Inflammatory macrophage (primary cell): ENCODE results near the gene UBE2F.
"Not testable (repeated sequence)": the region's sequence is repeated elsewhere in the genome, so short reads cannot be mapped to it uniquely, and the experiment has no call there.

Experiments
- DNase-seq, 2 donors: peaks; one replicate each; pipeline ENCODE4 v3.0.0-alpha.2; 2020 to 2022

The UBE2F gene

GRCh38 chr2:237946423-237946822 is 20.4 kb upstream of the UBE2F start:
- no peak for DNase-seq

- not testable (repeated sequence) for DNase-seq
Measured at GRCh38 chr2:237951354-237951753, 15.5 kb upstream of the UBE2F start.

DNA sequence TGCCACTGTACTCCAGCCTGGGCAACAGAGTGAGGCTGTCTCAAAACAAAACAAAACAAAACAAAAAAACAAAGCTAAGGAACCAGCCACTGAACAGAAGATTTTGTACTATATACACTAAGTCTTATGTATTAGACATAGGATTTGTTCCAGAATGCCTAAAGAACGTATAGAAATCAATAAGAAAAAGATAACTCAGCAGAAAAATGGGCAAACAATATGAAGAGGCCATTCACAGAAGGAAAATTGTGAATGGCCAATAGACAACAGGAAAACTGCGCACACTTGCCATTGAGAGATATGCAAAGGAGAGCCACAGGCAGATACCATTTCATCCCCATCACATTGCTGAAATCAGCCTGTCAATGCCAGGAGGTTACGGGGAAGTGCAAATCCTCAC is 14.9 kb upstream of the UBE2F start:
- DNase-seq = no peak

DNA sequence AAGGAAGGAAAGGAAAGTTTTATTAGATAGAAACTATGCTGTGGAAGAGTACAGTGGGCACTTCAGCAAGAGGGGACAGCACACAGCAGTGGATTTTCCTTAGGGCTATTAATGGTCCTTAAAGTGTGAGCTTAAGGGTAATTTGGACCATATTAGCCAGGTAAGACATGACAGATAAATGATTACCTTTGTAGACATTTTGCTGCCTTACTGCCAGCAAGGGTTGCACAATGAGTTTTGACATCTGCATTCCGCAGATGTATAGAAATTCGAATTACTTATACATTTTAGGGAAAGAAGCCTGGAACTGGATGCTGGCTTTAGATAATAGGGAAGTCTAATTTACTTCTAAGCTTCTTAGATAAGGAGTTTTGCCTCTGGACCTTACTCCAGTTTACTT is 14.0 kb upstream of the UBE2F start:
- DNase-seq = no peak

DNA sequence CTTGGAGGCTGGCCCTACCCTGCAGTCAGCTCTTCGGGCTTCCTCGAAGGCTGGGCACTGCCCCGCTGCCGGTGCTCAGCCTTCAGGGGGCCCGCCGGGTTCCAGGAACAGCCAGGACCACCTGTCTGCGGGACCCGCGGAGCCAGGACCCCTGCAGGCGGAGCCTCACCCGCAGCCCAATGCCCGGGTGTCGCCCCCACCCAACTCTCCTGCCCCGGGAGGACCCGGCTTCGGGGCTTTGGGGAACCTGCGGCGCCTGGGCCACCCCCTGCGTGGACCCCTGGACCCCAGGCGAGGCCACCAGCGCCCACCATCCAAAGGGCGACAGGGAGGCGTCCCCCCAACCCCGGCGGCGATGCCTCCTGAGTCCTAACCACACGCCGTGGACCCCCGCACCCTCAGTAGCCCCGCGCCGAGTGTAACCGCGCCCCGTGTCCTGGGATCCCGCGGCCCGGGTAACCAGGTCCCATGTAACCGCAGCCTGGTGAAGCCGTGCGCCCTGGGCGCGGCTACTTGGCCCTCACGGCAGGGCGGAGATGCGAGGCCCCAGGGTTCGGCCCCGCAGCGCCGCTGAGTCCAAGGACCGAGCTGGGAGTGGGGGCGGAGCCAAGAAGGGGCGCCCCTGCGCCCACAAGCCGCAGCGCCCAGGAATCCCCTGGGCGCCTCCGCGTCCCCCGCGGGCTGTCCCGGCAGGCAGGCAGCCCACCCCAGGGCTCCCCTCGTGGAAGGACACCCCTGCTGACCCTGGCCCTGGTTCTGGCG is 11.0 kb upstream of the UBE2F start:
- no peak for DNase-seq

GRCh38 chr2:237956402-237956736 is 10.4 kb upstream of the UBE2F start:
- DNase-seq = no peak

- DNase-seq = no peak
Measured at GRCh38 chr2:237961637-237962036, 5.2 kb upstream of the UBE2F start.

DNA sequence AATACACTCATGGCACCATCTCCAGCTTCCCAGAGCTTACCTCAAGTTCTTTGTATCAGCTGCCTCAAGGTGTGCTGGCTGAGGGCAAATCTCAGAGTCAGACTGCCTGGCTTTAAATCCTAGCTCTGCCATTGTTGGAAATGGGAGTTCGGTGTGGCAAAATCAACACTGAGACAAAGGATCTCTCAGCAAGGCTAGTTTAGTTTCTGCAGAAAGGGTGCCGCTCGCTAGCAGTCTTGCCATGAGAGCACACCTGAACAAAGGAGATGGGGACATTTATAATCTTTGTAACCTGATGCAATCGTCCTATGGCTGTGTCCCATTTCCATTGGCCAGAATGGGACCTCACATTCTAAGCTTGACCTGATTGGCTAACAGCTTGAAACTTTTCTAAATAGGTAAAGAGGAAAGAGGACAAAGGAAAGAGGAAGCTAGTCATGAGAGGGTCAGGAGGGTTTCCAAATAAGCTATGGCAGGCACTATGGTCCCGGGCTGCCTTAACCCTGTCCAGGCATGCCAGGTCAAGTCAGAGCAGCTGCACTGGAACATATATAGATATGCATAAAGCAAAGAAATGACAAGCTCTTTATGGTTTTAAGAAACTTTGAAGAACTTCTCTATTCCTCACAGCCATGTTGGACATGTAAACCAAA is 4.3 kb upstream of the UBE2F start:
- peak; percentile 18 to 26 for DNase-seq

GRCh38 chr2:237963490-237963991 is 3.3 kb upstream of the UBE2F start:
- DNase-seq = not testable (repeated sequence)

GRCh38 chr2:237964194-237964577 is 2.6 kb upstream of the UBE2F start:
- no peak for DNase-seq

GRCh38 chr2:237964578-237965404 is 2.0 kb upstream of the UBE2F start:
- peak in 1 of 2 donors; percentile 5 for DNase-seq

DNA sequence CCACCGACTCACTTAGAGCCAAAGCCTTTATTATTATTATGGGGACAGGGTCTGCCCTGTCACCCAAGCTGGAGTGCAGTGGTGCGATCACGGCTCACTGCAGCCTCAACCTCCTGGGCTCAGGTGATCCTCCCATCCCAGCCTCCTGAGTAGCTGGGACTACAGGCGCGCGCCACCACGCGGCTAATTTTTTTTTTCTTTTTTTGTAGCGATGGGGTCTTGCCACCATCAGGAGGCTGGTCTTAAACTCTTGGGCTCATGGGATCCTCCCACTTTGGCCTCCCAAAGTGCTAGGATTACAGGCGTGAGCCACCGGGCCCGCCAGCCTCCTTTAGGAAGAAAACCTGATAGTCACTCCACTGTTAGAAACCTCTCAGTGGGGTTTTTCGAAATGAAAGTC is 970 bp upstream of the UBE2F start:
- not testable (repeated sequence) for DNase-seq

DNA sequence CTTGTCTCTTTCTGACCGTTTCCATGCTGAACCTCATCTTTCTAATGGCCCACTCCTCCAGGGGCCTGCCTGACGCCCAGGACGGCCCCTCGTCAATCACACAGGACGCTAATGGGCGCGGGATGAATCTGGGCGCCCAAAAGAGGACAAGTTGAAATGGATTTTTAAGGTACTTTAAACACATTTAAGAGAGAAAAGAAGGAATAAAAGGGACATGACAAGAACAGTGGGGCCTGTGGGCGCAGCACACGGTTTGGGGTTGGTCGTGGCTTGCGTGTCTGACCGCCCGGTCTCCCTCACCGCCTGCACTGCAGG is 607 bp upstream of the UBE2F start:
- DNase-seq = no peak

DNA sequence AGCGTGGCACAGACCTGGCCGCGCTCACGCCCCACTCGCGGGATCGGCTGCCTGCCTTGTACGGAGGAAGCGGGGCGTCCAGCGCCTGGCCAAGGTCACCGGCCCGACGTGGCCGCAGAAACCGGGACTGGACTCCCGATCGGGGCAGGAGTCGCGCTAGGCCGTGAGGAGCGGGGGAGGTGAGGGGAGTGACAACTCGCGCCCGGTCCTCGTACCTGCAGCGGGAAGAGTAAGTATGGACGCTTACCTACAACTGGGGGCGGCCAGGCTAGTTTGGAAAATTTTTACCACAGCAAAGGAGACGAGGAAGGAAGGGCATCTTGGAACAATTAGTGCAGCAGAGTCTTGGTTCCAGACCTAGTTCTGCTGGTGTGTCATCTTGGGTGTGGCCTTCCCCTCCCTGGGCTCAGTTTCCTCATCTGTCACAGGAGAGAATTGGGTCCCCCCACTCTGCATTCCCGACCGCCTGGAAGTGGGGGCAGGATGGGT is 693 bp downstream of the UBE2F start:
- peak in 1 of 2 donors; percentile 34 for DNase-seq

DNA sequence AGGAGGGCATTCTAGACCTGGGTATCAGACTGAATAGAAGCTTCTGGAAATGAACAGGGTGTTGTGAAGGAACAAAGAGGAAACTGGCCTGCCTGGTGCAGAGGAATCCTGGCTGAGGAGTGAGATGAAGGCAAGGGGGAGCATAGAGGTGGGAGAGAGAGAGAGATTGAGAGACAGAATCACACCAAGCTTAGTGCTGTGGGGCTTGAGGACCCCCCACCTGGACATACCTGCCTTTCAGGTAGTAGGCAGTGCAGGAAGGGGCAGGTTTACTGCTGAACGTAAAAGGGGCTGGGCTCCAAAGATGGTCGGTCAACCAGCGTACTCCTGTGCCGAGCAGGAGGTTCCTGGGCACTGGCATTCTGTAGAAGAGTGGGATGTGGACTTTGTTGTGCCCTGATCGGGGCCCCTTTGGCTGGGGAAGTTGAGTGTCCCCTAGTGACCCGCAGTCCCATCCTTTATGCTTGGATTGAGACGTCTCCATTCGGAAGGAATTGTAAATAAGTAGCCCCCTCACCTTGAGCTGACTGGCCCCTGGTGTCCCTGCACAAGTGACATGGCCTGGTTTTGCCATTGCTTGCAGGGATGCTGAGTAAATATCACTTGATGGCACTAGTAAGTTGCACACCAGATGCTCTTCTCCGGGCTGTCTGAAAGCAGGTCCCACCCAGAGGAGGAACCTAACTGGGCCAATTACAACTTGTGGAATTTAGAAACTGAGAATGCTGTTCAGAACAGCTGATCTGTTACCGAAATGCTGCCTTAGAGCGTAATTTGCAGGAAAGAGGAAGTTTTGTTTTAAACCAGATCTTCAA is 1.4 kb downstream of the UBE2F start:
- peak; percentile 93 to 96 for DNase-seq

DNA sequence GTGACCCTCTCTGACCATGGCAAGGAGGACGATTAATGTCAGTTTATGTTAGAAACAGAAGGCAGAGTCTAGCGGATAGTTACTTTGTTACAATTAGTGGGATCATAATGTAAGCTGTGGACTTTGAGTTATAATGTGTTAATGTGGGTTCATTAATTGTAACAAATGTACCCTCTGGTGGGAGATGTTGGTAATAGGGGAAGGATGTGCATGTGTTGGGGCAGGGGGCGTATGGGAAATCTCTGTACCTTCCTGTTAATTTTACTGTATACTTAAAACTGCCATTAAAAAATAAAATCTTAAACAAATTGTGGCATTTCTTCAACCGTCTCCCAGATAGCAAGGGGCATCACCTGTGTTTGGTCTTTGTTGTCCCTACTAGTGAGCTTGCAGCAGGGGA is 4.8 kb downstream of the UBE2F start:
- no peak for DNase-seq

GRCh38 chr2:237972211-237972610 is 5.4 kb downstream of the UBE2F start:
- no peak for DNase-seq

- DNase-seq = no peak
Measured at GRCh38 chr2:237972936-237973335, 6.1 kb downstream of the UBE2F start.

GRCh38 chr2:237977380-237977779 is 10.6 kb downstream of the UBE2F start:
- no peak for DNase-seq

DNA sequence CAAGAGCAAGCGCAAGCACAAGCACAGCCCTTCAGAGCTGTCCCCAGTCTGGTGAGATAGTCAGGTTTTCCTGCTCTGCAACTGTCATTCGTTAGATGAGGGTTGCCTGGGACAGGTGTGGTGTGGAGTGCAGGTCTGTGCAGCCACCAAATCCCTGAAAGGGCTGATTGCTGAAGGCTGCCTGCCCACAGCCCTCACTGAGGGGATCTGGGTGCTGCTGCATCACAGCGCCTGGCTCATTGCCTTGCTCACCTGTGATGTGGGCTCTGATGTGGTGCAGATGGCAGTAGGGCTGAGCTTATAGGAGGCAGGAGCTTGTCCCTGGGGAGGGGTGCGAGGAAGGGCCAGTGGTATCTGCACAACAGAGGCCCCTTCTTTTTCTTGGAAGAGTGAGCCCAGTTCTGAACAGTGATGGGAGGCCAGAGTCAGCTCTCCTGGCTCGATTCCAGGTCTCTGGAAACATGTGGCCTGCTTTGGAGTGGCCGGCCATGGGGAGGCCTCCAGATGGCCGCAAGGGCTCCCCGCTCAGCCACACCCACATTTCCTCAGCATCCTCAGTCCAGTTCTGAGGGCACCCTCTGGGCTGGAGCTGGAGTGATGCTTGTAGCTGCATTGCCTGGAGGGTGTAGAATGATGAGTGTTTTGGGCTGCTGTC is 11.4 kb downstream of the UBE2F start:
- no peak for DNase-seq

- no peak for DNase-seq
Measured at GRCh38 chr2:237979331-237979730, 12.5 kb downstream of the UBE2F start.

- no peak for DNase-seq
Measured at GRCh38 chr2:237980087-237980486, 13.3 kb downstream of the UBE2F start.
